GM12864 (cell line): ENCODE data around the gene CRTAC1.

ENCODE experiments used
- DNase-seq: peaks from one replicate; pipeline ENCODE4 v3.0.0-alpha.2; 2011; ENCODE audit warnings: low read depth
- H3K4me3 ChIP-seq: 2 replicates; pipeline ENCODE4 v1.5.1; 2011; ENCODE audit warnings: mild to moderate bottlenecking, low read depth, low read length, control low read depth
- CTCF ChIP-seq: IDR thresholded peaks from 2 replicates; pipeline ENCODE4 v1.5.1; 2011; ENCODE audit warnings: low read depth, mild to moderate bottlenecking, moderate library complexity, low read length, control low read depth, inconsistent platforms; ENCODE audit errors: missing control alignments

The CRTAC1 gene

GRCh38 chr10:97977673-97978072 lies 52.7 kb downstream of the CRTAC1 start:
- DNase-seq = no peak
- TF ChIP-seq CTCF = no peak
- no peak overlapping the region for H3K4me3 ChIP-seq

GRCh38 chr10:97975598-97975997 lies 54.8 kb downstream of the CRTAC1 start:
- DNase-seq = no peak
- TF ChIP-seq CTCF = no peak
- H3K4me3 ChIP-seq = no peak overlapping the region

- DNase-seq = no peak
- TF ChIP-seq CTCF = no peak
- H3K4me3 ChIP-seq = no peak overlapping the region
Observed at GRCh38 chr10:97974526-97975525, 55.6 kb downstream of the CRTAC1 start.

- no peak overlapping the region for H3K4me3 ChIP-seq
- DNase-seq = no peak
Observed at GRCh38 chr10:97974100-97974499, 56.3 kb downstream of the CRTAC1 start.

GRCh38 chr10:97969538-97970079 lies 60.8 kb downstream of the CRTAC1 start:
- TF ChIP-seq CTCF = no peak
- no peak overlapping the region for H3K4me3 ChIP-seq
- no peak for DNase-seq

More at GRCh38 chr10:97974100-97974499, 56.3 kb downstream of the CRTAC1 start:
- no peak for TF ChIP-seq CTCF

GRCh38 chr10:97964748-97965147 lies 65.7 kb downstream of the CRTAC1 start:
- no peak for DNase-seq
- no peak overlapping the region for H3K4me3 ChIP-seq
- no peak for TF ChIP-seq CTCF
